NCI-H2196 treated with DMSO at 0.1 percent for 48 hours (cell line): ENCODE data around the gene RUVBL1.

Experiments
- DNase-seq: peaks from one replicate; lab custom pipeline; 2025; ENCODE audit not compliant: unreplicated experiment; lab: John Stamatoyannopoulos, UW

Gene RUVBL1

GRCh38 chr3:128036119-128036518, 87.5 kb downstream of the RUVBL1 start:
- DNase-seq, result no peak

GRCh38 chr3:128033102-128033501, 90.5 kb downstream of the RUVBL1 start:
- DNase-seq, result no peak
